ENCODE data around the gene IL22RA2.

GRCh38 chr6:137206577-137206976, 33.1 kb upstream of the IL22RA2 start:
- TF ChIP-seq CTCF (IDR thresholded peaks at IDR 0.05; ENCODE audit: borderline replicate concordance, extremely low read depth, low read length, poor library complexity, severe bottlenecking) = no peak
- TF ChIP-seq EZH2 (IDR thresholded peaks at IDR 0.05; ENCODE audit: borderline replicate concordance, low read depth, low read length, severe bottlenecking) = no peak
